GM19193 (cell line): ENCODE measurements around the gene SART1.

Experiments
- POLR2A ChIP-seq: IDR thresholded peaks from 4 replicates; pipeline ENCODE4 v1.6.1; 2011; ENCODE audit not compliant: insufficient read depth, insufficient read length; ENCODE audit errors: extremely low read depth

SART1 gene

DNA sequence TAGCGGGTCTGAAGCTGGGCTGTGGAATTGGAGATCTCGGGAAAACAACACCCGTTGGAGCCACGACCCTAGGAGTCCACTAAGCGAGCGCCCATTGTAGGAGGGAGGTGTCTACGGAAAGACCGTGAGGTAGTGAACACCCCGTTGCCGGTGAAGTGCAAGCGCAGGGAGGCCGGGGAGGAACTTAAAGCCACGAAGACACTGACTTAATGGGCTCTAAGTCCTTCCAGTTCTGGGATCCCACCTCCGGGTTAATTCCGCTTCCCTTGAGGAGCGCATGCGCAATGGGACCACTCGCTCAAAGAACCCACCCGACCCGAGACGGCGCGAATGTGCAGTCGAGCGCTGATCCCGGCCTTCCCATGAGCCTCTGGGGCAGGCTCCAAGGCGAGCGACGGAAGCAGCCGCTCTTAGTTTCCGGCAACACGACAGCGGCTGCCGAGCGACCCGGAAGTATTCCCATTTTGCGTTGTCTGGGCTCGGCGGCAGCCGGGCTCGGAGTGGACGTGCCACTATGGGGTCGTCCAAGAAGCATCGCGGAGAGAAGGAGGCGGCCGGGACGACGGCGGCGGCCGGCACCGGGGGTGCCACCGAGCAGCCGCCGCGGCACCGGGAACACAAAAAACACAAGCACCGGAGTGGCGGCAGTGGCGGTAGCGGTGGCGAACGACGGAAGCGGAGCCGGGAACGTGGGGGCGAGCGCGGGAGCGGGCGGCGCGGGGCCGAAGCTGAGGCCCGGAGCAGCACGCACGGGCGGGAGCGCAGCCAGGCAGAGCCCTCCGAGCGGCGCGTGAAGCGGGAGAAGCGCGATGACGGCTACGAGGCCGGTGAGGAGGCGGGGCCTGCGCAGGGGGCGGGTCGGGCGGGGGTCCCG lies at the start of gene SART1:
SART1 (plus strand) TSS at position 468 of the 874 bp plus-strand sequence; CDS start at position 515, 47 bp downstream.
- TF ChIP-seq POLR2A: peak; percentile 91

DNA sequence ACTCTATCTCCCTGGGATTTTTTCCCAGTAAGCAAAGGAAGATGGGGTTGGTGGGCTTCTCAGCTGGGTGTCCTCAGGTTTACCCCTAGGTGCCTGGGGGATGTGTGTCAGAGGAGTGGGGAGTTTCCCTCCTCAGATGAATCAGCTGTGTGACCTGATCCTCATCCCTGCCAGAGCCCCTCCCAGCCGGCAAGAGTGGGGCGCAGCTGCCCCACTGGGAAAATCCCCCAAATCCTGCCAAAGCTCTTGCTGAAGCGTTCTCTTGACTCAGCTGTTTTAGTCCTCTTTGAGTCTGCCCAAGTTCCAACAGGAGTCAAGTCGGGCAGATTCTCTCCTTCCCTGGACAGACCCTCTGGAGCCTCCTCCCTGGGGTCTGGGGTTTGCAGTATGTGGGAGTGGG lies 48.7 kb upstream of the SART1 start:
- TF ChIP-seq POLR2A: no peak

DNA sequence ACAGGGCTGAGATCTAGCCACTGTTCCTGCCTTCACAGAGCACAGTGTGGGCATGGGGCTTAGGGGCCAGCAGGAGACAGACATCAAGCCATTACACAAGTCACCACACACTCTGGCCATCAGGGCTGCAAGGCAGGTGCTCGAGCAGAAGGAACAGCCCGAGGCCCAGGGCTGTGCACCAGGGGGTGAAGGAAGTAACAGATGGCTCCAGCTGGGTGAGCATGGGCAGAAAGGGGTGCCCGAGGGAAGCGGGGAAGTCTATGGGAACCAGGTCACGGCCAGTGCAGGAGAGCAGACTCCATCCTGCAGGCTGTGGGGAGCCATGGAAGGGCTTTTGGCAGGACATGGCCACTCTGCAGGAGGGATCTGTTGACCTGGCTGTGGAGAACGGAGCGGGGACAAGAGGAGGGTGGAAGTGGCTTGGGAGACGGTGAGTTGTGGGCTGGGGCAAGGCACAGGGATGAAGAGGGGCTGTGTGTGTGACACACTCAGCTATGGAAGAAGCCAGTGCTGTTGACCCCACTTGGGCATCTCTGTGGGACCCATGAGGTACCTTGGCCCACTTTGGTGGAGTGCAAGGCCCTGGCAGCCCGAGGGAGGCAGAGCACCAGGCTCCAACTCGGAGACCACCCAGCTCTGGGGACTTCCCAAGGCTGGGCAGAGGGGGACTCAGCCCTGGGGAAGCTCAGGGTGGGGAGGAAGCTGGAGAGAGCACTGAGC lies 46.3 kb upstream of the SART1 start:
- peak; percentile 15 for TF ChIP-seq POLR2A

- TF ChIP-seq POLR2A: peak; percentile 11
Measured at GRCh38 chr11:65915821-65916251, 45.7 kb upstream of the SART1 start.

DNA sequence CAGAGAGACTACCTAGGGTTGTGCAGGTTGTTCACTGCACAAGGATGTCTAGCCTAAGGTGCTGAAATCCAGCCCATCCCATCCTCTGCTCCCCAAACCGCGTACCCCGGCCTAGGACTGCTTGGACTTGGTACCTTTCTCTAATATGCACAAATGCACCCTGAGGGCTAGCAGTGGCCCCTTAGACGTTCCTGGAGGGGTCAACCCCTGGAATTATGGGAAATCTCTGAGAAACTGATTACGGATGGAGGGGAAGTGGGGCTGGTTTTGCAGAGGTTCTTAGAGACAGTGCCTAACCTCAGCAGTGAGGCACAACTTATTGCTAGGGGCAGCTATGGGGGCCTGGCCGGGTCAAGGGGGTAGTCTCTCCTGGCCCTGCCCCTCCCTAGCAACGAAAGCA lies 45.1 kb upstream of the SART1 start:
- TF ChIP-seq POLR2A: no peak

GRCh38 chr11:65917077-65917433 lies 44.5 kb upstream of the SART1 start:
- TF ChIP-seq POLR2A: no peak

- no peak for TF ChIP-seq POLR2A
Measured at GRCh38 chr11:65917434-65918210, 43.9 kb upstream of the SART1 start.

DNA sequence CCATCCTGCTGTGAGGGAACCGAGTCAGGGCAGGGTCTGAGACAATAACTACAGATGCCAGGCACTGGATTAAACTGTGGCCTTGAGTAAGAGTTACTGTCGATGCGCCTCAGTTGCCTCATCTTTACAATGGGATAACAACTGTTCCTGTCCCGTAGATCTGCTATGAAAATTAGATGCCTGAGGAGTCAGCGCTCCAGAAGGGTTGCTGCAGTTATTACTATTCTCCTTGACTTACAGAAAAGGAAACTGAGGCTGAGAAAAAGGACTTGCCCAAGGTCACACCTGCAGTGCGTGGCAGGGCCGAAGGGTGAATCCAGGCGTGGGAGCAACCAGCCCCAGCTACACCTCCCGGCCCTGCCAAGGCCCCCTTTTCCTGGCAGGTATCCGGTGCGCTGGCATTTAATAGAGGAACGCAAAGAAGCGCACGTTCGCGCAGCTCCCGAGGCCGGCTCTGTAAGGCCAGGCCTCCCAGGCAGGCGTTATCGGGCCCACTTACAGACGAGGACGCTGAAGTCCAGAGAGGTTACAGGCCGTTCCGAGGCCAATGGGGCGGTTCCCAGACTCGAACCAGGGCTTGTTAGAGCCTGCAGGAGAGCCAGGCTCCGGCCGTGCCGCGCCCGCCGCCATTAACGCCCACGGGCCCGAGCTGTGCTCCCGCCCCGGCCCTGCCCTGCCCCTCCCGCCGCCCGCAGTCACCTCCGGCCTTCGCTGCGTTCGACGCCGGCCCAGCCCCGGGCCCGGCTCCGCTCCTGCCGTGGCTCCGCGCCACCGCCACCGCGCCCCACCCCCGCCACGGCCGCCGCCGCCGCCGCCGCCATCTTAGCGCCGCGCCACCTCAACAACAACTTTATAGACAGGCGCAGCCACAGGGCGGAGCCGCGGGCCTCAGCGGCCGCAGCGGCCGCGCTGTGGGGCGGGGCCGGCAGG lies 43.1 kb upstream of the SART1 start, which contains the start of gene C11orf68:
C11orf68 (minus strand) TSS at position 852 of the 930 bp plus-strand sequence; CDS start at position 821, 31 bp downstream.
- TF ChIP-seq POLR2A: peak; percentile 69

DNA sequence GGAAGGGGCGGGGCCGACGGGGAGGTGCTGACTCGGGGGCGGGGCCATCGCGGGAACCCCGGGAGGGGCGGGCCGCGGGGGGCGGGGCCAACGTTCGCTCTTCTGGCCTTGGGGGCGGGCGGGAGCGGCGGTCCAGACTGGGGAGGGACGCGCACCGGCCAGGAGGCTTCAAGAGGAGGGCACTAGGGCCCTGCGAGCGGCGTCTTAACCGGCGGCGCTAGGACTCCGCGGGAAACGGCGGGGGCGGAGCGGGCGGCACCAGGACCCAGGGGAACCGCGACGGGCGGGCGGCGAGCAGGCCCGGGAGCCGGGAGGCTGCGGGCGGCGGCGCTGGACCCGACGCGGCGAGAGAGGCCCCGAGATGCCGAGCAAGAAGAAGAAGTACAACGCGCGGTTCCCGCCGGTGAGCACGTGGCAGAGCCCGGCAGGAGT lies 42.4 kb upstream of the SART1 start, which contains the start of gene DRAP1:
DRAP1 (plus strand) TSS at position 286 of the 432 bp plus-strand sequence; CDS start at position 362, 76 bp downstream.
- TF ChIP-seq POLR2A: peak; percentile 30

- no peak for TF ChIP-seq POLR2A
Measured at GRCh38 chr11:65919573-65920371, 41.8 kb upstream of the SART1 start.

DNA sequence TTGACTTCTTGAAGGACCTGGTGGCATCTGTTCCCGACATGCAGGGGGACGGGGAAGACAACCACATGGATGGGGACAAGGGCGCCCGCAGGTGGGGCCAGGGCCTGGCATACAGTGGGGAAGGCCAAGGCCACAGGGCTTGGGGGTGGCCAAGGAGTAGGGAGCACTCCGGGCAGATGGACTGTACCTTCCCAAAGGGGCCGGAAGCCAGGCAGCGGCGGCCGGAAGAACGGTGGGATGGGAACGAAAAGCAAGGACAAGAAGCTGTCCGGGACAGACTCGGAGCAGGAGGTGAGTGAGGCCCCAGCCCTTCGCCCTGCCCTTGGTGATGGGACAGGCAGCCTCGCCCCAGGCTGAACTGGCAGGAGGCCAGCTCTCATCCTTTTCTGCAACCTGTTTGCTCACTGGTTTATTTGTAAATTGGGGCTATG lies 41.1 kb upstream of the SART1 start:
- no peak for TF ChIP-seq POLR2A

DNA sequence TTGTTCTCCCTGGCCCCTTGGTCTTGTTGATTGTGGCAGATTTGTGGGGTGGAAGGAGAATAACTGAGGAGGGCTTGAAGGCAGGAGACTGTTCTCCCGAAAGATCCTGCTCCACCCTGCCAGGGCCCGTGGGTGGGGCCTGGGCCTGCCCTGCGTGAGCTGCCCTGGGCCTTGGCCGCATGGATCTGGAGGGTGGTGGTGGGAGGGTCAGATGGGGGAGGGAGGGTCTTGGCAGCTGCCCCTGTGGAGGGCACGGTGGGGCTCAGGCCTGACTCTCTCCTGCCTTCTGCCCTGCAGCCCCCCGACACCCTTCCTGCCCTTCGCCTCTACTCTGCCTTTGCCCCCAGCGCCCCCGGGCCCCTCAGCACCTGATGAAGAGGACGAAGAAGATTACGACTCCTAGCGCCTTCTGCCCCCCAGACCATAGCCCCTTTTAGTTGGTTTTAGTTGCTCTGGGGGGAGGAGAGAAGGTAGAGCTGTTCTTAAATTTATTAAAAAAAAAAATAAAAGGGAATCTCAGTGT lies 40.4 kb upstream of the SART1 start:
- no peak for TF ChIP-seq POLR2A

GRCh38 chr11:65921876-65922275 lies 39.7 kb upstream of the SART1 start:
- TF ChIP-seq POLR2A: no peak
